K562 (cell line): ENCODE measurements around the gene TMEM150A. TPM values are rescaled to one million over a fixed set of nuclear protein-coding genes. Genes with fewer than 3 reads are reported as not detected.

Experiments used
- ELK3 ChIP-seq: fragments of 450-650 bp; formaldehyde crosslinking; IDR thresholded peaks from 2 replicates; pipeline ENCODE4 v1.4.0; 2020; ENCODE audit warnings: mild to moderate bottlenecking
- EP300 ChIP-seq: IDR thresholded peaks from 2 replicates; pipeline ENCODE4 v1.6.1; 2012; ENCODE audit warnings: low read length, improper control_type of control experiment
- HMG20B ChIP-seq: fragments of 250-450 bp; sonication (Bioruptor Pico); IDR thresholded peaks from 2 replicates; pipeline ENCODE4 v1.5.0; 2021; ENCODE audit warnings: mild to moderate bottlenecking
- IRF2 ChIP-seq: sonication (generic); formaldehyde crosslinking; IDR thresholded peaks from 2 replicates; pipeline ENCODE4 v1.8.1; 2022; ENCODE audit warnings: mild to moderate bottlenecking, missing genetic modification reagents
- MYC ChIP-seq, 2 experiments: fragments of 250-450 bp in 1 of 2; sonication (Bioruptor Pico) in 1 of 2; IDR thresholded peaks; 2 replicates each; pipeline versions ENCODE4 v1.5.1 to v1.6.1; 2012 to 2021; ENCODE audit warnings: low read depth in 2 of 2, borderline replicate concordance in 1 of 2, improper control_type of control experiment in 1 of 2, low read length in 1 of 2, mild to moderate bottlenecking in 1 of 2, moderate library complexity in 1 of 2
- PRPF4 ChIP-seq: fragments of 200-400 bp; formaldehyde crosslinking; IDR thresholded peaks from one replicate; pipeline ENCODE4 v1.6.1; 2017; ENCODE audit warnings: low read length, low read depth, mild to moderate bottlenecking; ENCODE audit not compliant: insufficient read depth, poor library complexity, severe bottlenecking
- SIN3A ChIP-seq, 2 experiments: fragments of 150-350 bp in 1 of 2; IDR thresholded peaks; 2 replicates each; pipeline ENCODE4 v1.6.1; 2011 to 2016; ENCODE audit warnings: borderline replicate concordance in 2 of 2, low read depth in 2 of 2, low read length in 2 of 2, mild to moderate bottlenecking in 2 of 2, moderate library complexity in 2 of 2; ENCODE audit not compliant: control insufficient read depth in 1 of 2
- TBL1XR1 ChIP-seq, 2 experiments: IDR thresholded peaks; 2 replicates each; pipeline ENCODE4 v1.6.1; 2012; ENCODE audit warnings: improper control_type of control experiment in 2 of 2, low read length in 2 of 2, mild to moderate bottlenecking in 1 of 2
- ZKSCAN3 ChIP-seq: fragments of 250-450 bp; sonication (Bioruptor Pico); IDR thresholded peaks from 2 replicates; pipeline ENCODE4 v1.4.0; 2020
- ZNF184 ChIP-seq: sonication (generic); formaldehyde crosslinking; IDR thresholded peaks from 2 replicates; pipeline ENCODE4 v1.5.0; 2020; ENCODE audit warnings: missing genetic modification reagents
- ZNF695 ChIP-seq: fragments of 450-650 bp; formaldehyde crosslinking; IDR thresholded peaks from 2 replicates; pipeline ENCODE4 v1.4.0; 2020; ENCODE audit warnings: mild to moderate bottlenecking, moderate library complexity
- ZNF707 ChIP-seq: fragments of 250-450 bp; sonication (Bioruptor Pico); conservative IDR thresholded peaks from 2 replicates; pipeline ENCODE4 v1.8.0; 2022; ENCODE audit warnings: inconsistent platforms, mild to moderate bottlenecking, moderate library complexity
- ZNF76 ChIP-seq: fragments of 250-450 bp; sonication (Bioruptor Pico); IDR thresholded peaks from 2 replicates; pipeline ENCODE4 v1.4.0; 2020; ENCODE audit warnings: mild to moderate bottlenecking, moderate library complexity, borderline replicate concordance
- polyA plus RNA-seq, 8 experiments: library from polyadenylated mRNA; depleted of rRNA in 4 of 8; stranded (reverse) in 5 of 8; unstranded in 3 of 8; fragments of >200 nt; fragmentation: Nextera tagmentation in 2 of 8; fragmentation: Illumina TruSeq in 1 of 8; extraction: Ambion mirVana in 2 of 8; extraction: Trizol in 1 of 8; gene quantifications; 2 replicates each; pipeline versions ENCODE4 v1.2.1 to v1.2.3, GENCODE V29; 2011 to 2014; ENCODE audit warnings: inconsistent platforms in 1 of 8, missing spikeins in 1 of 8
- total RNA-seq, 7 experiments: library from RNA; depleted of rRNA in 6 of 7; stranded (reverse); fragments of >200 nt in 6 of 7; fragmentation: Illumina TruSeq in 2 of 7; extraction: Trizol in 2 of 7; gene quantifications; 2 replicates each; pipeline versions ENCODE4 v1.2.1 to v1.2.3, GENCODE V29; 2011 to 2021; ENCODE audit warnings: low replicate concordance in 1 of 7
- TF ChIP-seq, protein P1 (sequence below): sonication (generic); formaldehyde crosslinking; IDR thresholded peaks from 2 replicates; pipeline ENCODE4 v1.4.0; 2020; ENCODE audit warnings: mild to moderate bottlenecking, missing genetic modification reagents
- TF ChIP-seq, protein P2 (sequence below): fragments of 250-450 bp; sonication (Bioruptor Pico); IDR thresholded peaks from 2 replicates; pipeline ENCODE4 v1.5.0; 2020; ENCODE audit warnings: mild to moderate bottlenecking

Gene TMEM150A
- total and polyA plus RNA-seq, 9 of the 15 experiments (the other 6 are each of a cell fraction or from before 2014, with no cell fraction given): 3.9 to 17.1 (median 8.4) TPM

DNA sequence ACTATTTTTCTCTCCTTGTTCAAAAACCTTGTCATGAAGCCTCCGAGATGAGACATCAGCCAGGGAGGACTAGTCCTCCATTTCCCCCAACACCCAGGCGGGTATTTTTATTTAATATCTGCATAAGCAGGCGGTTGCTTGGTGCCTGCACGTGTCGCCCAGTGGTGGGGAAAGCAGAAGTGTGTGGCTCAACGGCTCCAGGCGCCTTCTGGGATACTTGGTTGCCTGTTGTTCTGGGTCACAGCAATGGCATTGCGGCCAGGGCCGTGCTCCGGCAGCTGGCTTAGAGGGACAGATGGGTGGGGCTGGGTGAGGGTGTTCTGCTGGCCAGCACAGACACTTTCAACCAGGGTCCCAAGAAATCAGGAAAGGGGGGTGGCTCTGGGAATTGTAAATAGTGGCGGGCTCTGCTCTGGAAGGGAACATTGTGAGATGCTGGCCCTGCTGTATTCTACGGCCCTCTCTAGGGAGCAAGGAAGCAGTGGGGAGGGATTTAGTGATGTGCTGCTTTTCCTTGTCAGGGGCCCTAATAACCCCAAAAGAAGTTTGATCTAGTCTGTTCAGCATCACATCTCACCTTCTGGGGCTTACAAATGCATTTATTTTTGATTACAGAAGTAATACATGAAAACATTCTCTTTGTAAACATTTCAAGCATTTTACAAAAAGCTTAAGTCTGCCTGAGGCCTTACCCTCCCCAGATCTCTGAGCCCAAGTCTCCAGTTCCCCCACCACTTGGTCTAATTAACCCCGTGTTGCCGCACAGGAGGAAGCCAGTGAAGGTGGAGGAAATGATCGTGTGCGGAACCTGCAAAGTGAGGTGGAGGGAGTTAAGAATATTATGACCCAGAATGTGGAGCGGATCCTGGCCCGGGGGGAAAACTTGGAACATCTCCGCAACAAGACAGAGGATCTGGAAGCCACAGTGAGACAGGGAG, 24.0 kb downstream of the TMEM150A start (continued):
- TF ChIP-seq TBL1XR1 (IDR thresholded peaks at IDR 0.05; ENCODE audit: low read length in 2 of 2) (0 out of 4 replicates have a peak, but pooled peaks of 1 of the 2 experiments have one; percentile 7), EP300 (peak; percentile 21; the same call in 1 of the 2 replicates), ZNF184 (CRISPR knock-in tag) (no peak), ZNF707 (CRISPR knock-in tag) (no peak), ELK3 (CRISPR knock-in tag) (no peak), MYC (IDR thresholded peaks at IDR 0.05; ENCODE audit: low read depth, low read length) (peak; percentile 87), MYC (CRISPR knock-in tag; IDR thresholded peaks at IDR 0.05; ENCODE audit: borderline replicate concordance, low read depth) (no peak; the same call in 1 of the 2 replicates), ZKSCAN3 (CRISPR knock-in tag) (no peak), ZNF695 (CRISPR knock-in tag) (0 out of 2 replicates have a peak, but pooled peaks have one; percentile 72), SIN3A (IDR thresholded peaks at IDR 0.05; ENCODE audit: borderline replicate concordance in 2 of 2, control insufficient read depth in 1 of 2, low read depth in 2 of 2, low read length in 2 of 2) (no peak), PRPF4 (no peak), IRF2 (CRISPR knock-in tag) (no peak), ZNF76 (CRISPR knock-in tag) (0 out of 2 replicates have a peak, but pooled peaks have one; percentile 35), HMG20B (CRISPR knock-in tag) (no peak)
- TF ChIP-seq, protein P1, sequence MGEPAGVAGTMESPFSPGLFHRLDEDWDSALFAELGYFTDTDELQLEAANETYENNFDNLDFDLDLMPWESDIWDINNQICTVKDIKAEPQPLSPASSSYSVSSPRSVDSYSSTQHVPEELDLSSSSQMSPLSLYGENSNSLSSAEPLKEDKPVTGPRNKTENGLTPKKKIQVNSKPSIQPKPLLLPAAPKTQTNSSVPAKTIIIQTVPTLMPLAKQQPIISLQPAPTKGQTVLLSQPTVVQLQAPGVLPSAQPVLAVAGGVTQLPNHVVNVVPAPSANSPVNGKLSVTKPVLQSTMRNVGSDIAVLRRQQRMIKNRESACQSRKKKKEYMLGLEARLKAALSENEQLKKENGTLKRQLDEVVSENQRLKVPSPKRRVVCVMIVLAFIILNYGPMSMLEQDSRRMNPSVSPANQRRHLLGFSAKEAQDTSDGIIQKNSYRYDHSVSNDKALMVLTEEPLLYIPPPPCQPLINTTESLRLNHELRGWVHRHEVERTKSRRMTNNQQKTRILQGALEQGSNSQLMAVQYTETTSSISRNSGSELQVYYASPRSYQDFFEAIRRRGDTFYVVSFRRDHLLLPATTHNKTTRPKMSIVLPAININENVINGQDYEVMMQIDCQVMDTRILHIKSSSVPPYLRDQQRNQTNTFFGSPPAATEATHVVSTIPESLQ: 0 out of 2 replicates have a peak, but pooled peaks have one; percentile 46
- TF ChIP-seq, protein P2, sequence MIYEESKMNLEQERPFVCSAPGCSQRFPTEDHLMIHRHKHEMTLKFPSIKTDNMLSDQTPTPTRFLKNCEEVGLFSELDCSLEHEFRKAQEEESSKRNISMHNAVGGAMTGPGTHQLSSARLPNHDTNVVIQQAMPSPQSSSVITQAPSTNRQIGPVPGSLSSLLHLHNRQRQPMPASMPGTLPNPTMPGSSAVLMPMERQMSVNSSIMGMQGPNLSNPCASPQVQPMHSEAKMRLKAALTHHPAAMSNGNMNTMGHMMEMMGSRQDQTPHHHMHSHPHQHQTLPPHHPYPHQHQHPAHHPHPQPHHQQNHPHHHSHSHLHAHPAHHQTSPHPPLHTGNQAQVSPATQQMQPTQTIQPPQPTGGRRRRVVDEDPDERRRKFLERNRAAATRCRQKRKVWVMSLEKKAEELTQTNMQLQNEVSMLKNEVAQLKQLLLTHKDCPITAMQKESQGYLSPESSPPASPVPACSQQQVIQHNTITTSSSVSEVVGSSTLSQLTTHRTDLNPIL (CRISPR knock-in tag): no peak
